ENCODE measurements around the gene UNC93B1. TPM values are rescaled to one million over a fixed set of nuclear protein-coding genes. Genes with fewer than 3 reads are reported as not detected.

Gene UNC93B1
- total RNA-seq, 1 experiment from 2014 or later, result 26.2 TPM

- peaks cover 2% of the 10 kb centered on the region for H3K36me3 ChIP-seq (replicated peaks; ENCODE audit: control insufficient read depth, insufficient read depth, low read length)
- peak; percentile 93 for DNase-seq
- no peak overlapping the region for H3K4me3 ChIP-seq (ENCODE audit: insufficient read depth, low read depth, low read length)
- no peaks in the 10 kb centered on the region for H3K27me3 ChIP-seq (ENCODE audit: control insufficient read depth, insufficient read depth, low read length)
These were observed 16.7 kb upstream of the UNC93B1 start for GRCh38 chr11:68020575-68020974.

GRCh38 chr11:68019486-68019885 is 15.6 kb upstream of the UNC93B1 start:
- Histone ChIP-seq H3K4me3 (ENCODE audit: insufficient read depth, low read depth, low read length) (no peak overlapping the region), H3K36me3 (replicated peaks; ENCODE audit: control insufficient read depth, insufficient read depth, low read length) (no peaks in the 10 kb centered on the region), H3K27me3 (ENCODE audit: control insufficient read depth, insufficient read depth, low read length) (no peaks in the 10 kb centered on the region)
- DNase-seq, result no peak

- H3K27me3 ChIP-seq (ENCODE audit: control insufficient read depth, insufficient read depth, low read length), result no peaks in the 10 kb centered on the region
- no peak overlapping the region for H3K4me3 ChIP-seq (ENCODE audit: insufficient read depth, low read depth, low read length)
- H3K36me3 ChIP-seq (replicated peaks; ENCODE audit: control insufficient read depth, insufficient read depth, low read length), result no peaks in the 10 kb centered on the region
- no peak for DNase-seq
These were observed 14.9 kb upstream of the UNC93B1 start for GRCh38 chr11:68018730-68019190.

GRCh38 chr11:68017980-68018729 is 14.3 kb upstream of the UNC93B1 start:
- DNase-seq, result no peak
- Histone ChIP-seq H3K36me3 (replicated peaks; ENCODE audit: control insufficient read depth, insufficient read depth, low read length) (no peaks in the 10 kb centered on the region), H3K27me3 (ENCODE audit: control insufficient read depth, insufficient read depth, low read length) (no peaks in the 10 kb centered on the region), H3K4me3 (ENCODE audit: insufficient read depth, low read depth, low read length) (no peak overlapping the region)

- DNase-seq, result no peak
- no peaks in the 10 kb centered on the region for H3K36me3 ChIP-seq (replicated peaks; ENCODE audit: control insufficient read depth, insufficient read depth, low read length)
- no peaks in the 10 kb centered on the region for H3K27me3 ChIP-seq (ENCODE audit: control insufficient read depth, insufficient read depth, low read length)
- no peak overlapping the region for H3K4me3 ChIP-seq (ENCODE audit: insufficient read depth, low read depth, low read length)
These were observed 13.3 kb upstream of the UNC93B1 start for GRCh38 chr11:68016904-68017817.

GRCh38 chr11:68016161-68016903 is 12.4 kb upstream of the UNC93B1 start:
- no peak for DNase-seq
- H3K4me3 ChIP-seq (ENCODE audit: insufficient read depth, low read depth, low read length), result no peak overlapping the region
- H3K36me3 ChIP-seq (replicated peaks; ENCODE audit: control insufficient read depth, insufficient read depth, low read length), result no peaks in the 10 kb centered on the region
- H3K27me3 ChIP-seq (ENCODE audit: control insufficient read depth, insufficient read depth, low read length), result no peaks in the 10 kb centered on the region

- Histone ChIP-seq H3K36me3 (replicated peaks; ENCODE audit: control insufficient read depth, insufficient read depth, low read length) (no peaks in the 10 kb centered on the region), H3K4me3 (ENCODE audit: insufficient read depth, low read depth, low read length) (no peak overlapping the region), H3K27me3 (ENCODE audit: control insufficient read depth, insufficient read depth, low read length) (no peaks in the 10 kb centered on the region)
- no peak for DNase-seq
These were observed 11.6 kb upstream of the UNC93B1 start for GRCh38 chr11:68015467-68015866.

- no peak for DNase-seq
- no peak overlapping the region for H3K4me3 ChIP-seq (ENCODE audit: insufficient read depth, low read depth, low read length)
- H3K27me3 ChIP-seq (ENCODE audit: control insufficient read depth, insufficient read depth, low read length), result no peaks in the 10 kb centered on the region
- H3K36me3 ChIP-seq (replicated peaks; ENCODE audit: control insufficient read depth, insufficient read depth, low read length), result no peaks in the 10 kb centered on the region
These were observed 11.1 kb upstream of the UNC93B1 start for GRCh38 chr11:68014947-68015447.

GRCh38 chr11:68014157-68014946 is 10.5 kb upstream of the UNC93B1 start:
- Histone ChIP-seq H3K36me3 (replicated peaks; ENCODE audit: control insufficient read depth, insufficient read depth, low read length) (no peaks in the 10 kb centered on the region), H3K4me3 (ENCODE audit: insufficient read depth, low read depth, low read length) (no peak overlapping the region), H3K27me3 (ENCODE audit: control insufficient read depth, insufficient read depth, low read length) (no peaks in the 10 kb centered on the region)
- no peak for DNase-seq

GRCh38 chr11:68013611-68014156 is 9.8 kb upstream of the UNC93B1 start:
- DNase-seq, result no peak
- Histone ChIP-seq H3K27me3 (ENCODE audit: control insufficient read depth, insufficient read depth, low read length) (no peaks in the 10 kb centered on the region), H3K36me3 (replicated peaks; ENCODE audit: control insufficient read depth, insufficient read depth, low read length) (no peaks in the 10 kb centered on the region), H3K4me3 (ENCODE audit: insufficient read depth, low read depth, low read length) (no peak overlapping the region)

GRCh38 chr11:68012843-68013610 is 9.1 kb upstream of the UNC93B1 start:
- H3K36me3 ChIP-seq (replicated peaks; ENCODE audit: control insufficient read depth, insufficient read depth, low read length), result no peaks in the 10 kb centered on the region
- H3K27me3 ChIP-seq (ENCODE audit: control insufficient read depth, insufficient read depth, low read length), result no peaks in the 10 kb centered on the region
- H3K4me3 ChIP-seq (ENCODE audit: insufficient read depth, low read depth, low read length), result no peak overlapping the region
- no peak for DNase-seq

GRCh38 chr11:68012044-68012842 is 8.3 kb upstream of the UNC93B1 start:
- H3K4me3 ChIP-seq (ENCODE audit: insufficient read depth, low read depth, low read length), result no peak overlapping the region
- H3K36me3 ChIP-seq (replicated peaks; ENCODE audit: control insufficient read depth, insufficient read depth, low read length), result no peaks in the 10 kb centered on the region
- no peak for DNase-seq
- H3K27me3 ChIP-seq (ENCODE audit: control insufficient read depth, insufficient read depth, low read length), result no peaks in the 10 kb centered on the region
